Left colon (tissue), 2 donors: ENCODE measurements around the gene GGT5. TPM values are rescaled to one million over a fixed set of nuclear protein-coding genes. Genes with fewer than 3 reads are reported as not detected.
"Not testable (repeated sequence)": the region's sequence is repeated elsewhere in the genome, so short reads cannot be mapped to it uniquely, and the experiment has no call there.

Source experiments
- ATAC-seq: fragments of 200-7000 bp; cut with Tn5 transposase; one replicate; pipeline ENCODE4 v1.9.1; 2020; ENCODE audit warnings: mild to moderate bottlenecking, moderate library complexity
- DNase-seq, 2 donors: peaks; one replicate each; pipeline ENCODE4 v3.0.0-alpha.2; 2020
- intact Hi-C, 2 donors: fragments of 100-400 bp; cut with DNase I in 1 of 2; cut with micrococcal nuclease in 1 of 2; formaldehyde crosslinking; loops; one replicate each; pipeline versions ENCODE4 v1.11.2 to v1.14.0; 2022; cut with DNase I, micrococcal nuclease
- total RNA-seq, 2 donors: library from RNA; stranded (reverse); fragmentation: NEBNext Ultra II Directional; extraction: Animal tissue kit (Norgen Biotek cat#: 25700); gene quantifications; one replicate each; pipeline ENCODE4 v1.2.1, GENCODE V29; 2021
- donor health status: DM: no; HTN: no; CAD: no.
- donor health status: DM: yes; HTN: yes; CAD: no.

Gene GGT5
- total RNA-seq, 2 donors from 2014 or later = 3.7 to 6.7 TPM

DNA sequence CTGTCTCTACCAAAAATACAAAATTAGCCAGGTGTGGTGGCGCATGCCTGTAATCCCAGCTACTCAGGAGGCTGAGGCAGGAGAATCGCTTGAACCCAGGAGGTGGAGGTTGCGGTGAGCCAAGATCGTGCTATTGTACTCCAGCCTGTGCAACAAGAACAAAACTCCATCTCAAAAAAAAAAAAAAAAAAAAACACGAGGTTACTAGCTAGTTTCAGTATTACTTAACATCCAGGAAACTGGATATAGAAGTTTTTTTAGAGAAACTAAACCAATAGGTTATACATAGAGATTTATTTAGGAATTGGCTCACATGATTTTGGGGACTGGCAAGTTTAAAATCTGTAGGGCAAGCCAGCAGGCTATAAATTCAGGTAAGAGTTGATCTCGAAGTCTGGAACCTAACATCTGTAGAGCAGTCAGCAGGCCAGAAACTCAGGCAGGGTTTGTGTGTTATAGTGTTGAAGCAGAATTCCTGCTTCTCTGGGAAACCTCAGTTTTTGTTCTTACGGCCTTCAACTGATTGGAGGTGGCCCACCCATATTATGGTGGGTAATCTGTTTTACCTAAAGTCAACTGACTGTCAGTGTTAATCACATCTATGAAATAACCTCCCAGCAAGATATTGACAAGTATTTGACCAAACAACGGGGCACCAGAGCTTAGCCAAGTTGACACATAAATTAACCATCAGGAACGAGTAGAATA is 3.7 kb downstream of the GGT5 start:
- ATAC-seq, DNase-seq: not testable (repeated sequence)
- intact Hi-C loops = loop anchor here in 1 of 2 donors (10.0 kb wide), 1 partner anchor 46 kb away; no protein-coding TSS in a partner anchor

DNA sequence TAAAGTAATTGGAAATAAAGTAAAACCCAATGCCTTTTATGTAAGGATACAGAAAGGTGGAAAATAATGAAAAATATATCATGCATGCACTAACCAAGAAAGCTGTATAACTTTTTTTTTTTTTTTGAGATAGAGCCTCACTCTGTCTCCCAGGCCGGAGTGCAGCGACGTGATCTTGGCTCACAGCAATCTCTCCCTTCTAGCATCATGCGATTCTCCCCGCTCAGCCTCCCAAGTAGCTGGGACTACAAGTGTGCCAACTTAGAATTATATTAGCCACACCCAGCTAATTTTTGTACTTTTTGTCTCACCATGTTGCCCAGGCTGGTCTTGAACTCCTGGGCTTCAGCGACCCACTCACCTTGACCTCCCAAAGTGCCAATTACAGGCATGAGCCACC is 4.5 kb downstream of the GGT5 start:
- intact Hi-C loops = loop anchor here in 1 of 2 donors (10.0 kb wide), 1 partner anchor 46 kb away; no protein-coding TSS in a partner anchor
- ATAC-seq (no peak), DNase-seq (no peak)

GRCh38 chr22:24238101-24238694 is 6.7 kb downstream of the GGT5 start:
- intact Hi-C loops, ATAC-seq, DNase-seq: not testable (repeated sequence)

DNA sequence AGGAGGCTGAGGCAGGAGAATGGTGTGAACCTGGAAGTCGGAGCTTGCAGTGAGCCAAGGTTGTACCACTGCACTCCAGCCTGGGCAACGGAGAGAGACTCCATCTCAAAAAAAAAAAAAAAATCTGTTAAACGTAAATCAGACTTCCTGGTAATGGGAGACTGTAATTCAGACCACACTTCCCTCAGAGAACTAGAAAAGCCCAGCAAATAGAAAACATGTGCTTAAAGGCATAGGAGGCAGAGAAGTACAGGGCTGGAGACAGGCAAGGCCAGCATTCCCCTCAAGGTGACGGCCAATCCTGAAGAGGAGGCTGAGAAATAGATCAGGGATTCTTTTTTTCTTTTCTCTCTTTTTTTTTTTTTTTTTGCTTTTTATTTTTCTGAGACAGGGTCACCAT is 8.2 kb downstream of the GGT5 start:
- DNase-seq (no peak), ATAC-seq (no peak)
- intact Hi-C loops = no loop called here

DNA sequence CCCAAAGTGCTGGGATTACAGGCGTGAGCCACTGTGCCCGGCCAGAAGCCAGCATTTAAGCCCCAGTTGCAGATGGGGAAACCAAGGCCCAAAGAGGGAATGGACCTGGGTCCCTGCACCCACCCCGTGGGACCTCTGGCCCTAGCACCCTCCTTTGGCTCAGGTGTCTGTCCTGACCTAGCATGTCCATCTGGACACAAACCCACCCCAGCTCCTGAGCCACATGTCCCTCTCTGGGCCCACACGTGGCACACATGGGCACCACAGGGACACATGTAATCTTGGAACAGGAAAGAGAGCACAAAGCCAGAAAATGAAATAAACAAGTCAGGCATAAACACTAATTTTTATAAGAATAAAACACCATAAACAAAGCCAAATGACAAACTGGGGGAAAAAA is 9.6 kb downstream of the GGT5 start:
- ATAC-seq = no peak
- intact Hi-C loops = no loop called here
- no peak for DNase-seq

GRCh38 chr22:24233816-24234215 is 11.1 kb downstream of the GGT5 start:
- intact Hi-C loops = no loop called here
- no peak for DNase-seq

GRCh38 chr22:24233235-24233634 is 11.6 kb downstream of the GGT5 start:
- DNase-seq (no peak), ATAC-seq (no peak)
- intact Hi-C loops = no loop called here

More at GRCh38 chr22:24233816-24234215, 11.1 kb downstream of the GGT5 start:
- ATAC-seq = no peak

GRCh38 chr22:24232725-24233124 is 12.2 kb downstream of the GGT5 start:
- ATAC-seq = no peak
- DNase-seq = no peak
- intact Hi-C loops = no loop called here

GRCh38 chr22:24232124-24232523 is 12.8 kb downstream of the GGT5 start:
- intact Hi-C loops = no loop called here
- ATAC-seq (no peak), DNase-seq (no peak)

DNA sequence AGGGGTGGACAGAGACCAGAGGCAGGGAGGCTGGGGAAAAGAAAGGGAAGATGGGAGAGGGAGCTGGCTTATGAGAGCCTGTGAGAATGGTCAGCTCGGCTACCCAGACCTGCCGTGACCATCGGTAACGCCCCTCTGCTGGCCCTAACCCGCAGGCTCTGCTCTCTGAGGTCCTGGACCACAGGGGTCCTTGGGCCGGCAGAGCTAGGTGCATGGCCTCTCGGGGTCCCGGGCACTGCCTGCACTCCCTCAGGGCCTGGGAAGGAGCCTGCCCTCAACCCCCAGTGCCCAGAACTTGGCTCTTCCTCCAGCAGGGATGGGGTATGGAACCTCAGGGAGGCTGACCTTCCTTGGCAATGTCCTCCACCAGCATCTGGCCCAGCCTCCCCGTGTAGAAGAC is 13.2 kb downstream of the GGT5 start:
- ATAC-seq (no peak), DNase-seq (no peak)
- intact Hi-C loops = no loop called here

DNA sequence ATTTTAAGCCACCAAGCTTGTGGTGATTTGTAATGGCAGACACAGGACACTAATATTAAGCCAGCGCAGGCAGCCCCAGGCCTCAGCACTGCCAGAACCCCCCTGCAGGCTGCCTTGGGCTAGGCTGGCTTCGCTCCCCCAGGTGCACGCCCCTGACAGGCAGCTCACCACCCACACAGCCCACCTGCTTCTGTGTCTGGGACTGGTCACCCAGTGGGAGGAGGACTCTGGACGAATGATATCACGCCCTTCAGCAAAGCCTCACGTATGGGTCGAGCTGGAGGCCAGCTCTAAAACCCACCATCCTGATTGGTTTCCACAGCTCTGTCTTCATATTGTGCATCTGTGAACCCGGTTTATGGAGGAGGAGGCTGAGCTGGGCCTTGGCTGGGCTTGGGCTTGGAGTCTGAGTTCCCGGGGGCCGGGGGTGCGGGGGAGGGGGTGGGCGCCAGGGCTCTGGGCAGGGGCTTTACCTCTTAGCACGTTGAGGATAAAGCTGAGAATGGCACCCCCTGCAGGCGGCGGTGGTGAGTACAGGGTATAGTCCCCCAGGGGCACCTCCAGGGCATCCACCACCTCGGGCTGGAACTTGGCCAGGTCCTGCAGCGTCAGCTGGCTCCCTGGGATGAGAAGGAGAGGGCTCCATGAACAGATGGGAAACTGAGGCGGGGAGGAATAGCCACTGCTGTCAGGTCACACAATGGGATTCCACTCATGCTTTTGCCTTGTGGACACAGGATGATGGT is 13.8 kb downstream of the GGT5 start:
- intact Hi-C loops = no loop called here
- ATAC-seq (peak; percentile 63), DNase-seq (peak in 1 of 2 donors; percentile 70)

DNA sequence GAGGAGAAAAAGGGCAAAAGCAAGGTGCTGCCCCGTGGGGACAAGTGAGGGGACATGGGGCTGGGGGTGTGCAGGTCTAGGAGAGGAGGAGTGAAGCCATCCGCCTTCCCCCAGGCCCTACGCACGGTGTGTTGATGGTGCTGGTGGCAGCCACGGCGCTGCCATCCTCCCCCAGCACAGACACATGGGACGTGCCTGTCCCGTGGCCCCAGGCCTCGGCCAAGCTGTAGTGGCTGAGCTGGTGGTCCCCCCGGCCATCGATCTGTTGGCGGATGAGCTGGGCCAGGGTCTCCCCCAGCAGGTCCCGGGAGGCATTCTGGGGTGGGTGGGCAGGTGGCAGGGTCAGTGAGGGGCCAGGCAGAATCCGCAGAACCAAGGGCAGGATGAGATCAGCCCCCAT is 18.9 kb downstream of the GGT5 start:
- intact Hi-C loops = no loop called here
- no peak for DNase-seq
- ATAC-seq = no peak

DNA sequence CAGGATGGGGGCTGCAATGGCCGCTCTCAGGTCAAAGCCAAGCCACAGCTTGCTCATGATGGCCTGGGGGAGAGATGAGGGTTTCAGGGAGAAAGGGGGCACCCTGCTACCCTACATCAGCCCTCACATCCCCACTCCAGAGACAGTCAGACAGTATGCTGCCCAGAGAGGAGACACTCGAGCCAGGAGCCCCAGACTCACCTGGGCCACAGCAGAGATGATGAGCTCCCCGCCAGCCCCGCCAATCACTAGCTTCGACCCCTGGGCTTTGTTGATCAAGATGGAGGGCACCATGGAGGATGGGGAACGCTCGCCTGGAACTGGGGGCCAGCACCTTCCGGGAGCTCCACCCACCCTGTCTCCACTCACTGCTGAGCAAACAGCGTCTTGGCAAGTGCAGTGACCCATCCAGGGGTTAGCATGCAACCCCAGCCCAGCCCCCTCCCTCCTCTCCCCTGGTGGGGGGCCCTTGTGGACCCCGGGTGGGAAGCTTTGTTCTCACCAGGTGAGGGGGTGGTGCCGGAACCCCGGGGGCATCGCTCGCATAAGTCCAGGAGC is 19.8 kb downstream of the GGT5 start:
- intact Hi-C loops = no loop called here
- DNase-seq = no peak
- no peak for ATAC-seq

DNA sequence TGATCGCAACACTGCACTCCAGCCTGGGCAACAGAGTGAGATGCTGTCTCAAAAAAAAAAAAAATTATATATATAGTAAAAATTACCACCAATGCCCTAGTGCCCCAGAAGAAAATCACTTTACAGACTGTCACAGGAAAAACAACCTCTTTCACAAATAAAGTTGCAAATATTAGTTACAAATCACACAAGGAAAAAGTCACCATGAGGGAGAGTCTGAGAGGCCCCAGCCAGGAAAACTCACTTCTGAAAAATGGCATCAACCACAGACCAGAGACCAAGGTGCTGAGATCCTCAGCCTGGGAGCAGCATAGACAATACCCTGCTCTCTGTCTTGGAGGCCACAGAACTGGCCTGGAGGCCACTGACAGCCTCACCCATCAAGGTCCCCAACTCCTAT is 20.4 kb downstream of the GGT5 start:
- intact Hi-C loops = no loop called here
- ATAC-seq = no peak
- no peak for DNase-seq

DNA sequence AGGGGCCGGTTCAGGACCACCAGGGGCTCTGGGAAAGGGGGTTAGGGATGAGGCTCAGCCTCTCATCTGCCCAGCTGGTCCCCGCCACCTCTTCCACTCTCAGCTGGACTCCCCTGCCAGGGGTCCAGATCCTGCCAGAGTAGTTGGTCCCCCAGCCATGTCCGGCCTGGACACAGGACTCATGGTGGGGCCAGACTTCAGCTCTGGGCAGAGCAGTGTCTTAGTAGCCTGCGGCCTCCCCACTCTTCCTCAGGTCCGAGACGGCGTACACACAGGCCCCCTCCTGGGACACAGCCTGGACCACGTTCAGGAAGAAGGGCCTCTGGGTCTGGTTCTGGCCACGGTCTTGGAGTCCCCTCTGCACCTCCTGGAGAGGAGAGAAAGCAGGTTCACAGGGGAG is 25.1 kb downstream of the GGT5 start:
- intact Hi-C loops = no loop called here
- DNase-seq (no peak), ATAC-seq (no peak)

- DNase-seq (no peak), ATAC-seq (no peak)
- intact Hi-C loops = no loop called here
Observed at GRCh38 chr22:24217384-24217783, 27.5 kb downstream of the GGT5 start.

DNA sequence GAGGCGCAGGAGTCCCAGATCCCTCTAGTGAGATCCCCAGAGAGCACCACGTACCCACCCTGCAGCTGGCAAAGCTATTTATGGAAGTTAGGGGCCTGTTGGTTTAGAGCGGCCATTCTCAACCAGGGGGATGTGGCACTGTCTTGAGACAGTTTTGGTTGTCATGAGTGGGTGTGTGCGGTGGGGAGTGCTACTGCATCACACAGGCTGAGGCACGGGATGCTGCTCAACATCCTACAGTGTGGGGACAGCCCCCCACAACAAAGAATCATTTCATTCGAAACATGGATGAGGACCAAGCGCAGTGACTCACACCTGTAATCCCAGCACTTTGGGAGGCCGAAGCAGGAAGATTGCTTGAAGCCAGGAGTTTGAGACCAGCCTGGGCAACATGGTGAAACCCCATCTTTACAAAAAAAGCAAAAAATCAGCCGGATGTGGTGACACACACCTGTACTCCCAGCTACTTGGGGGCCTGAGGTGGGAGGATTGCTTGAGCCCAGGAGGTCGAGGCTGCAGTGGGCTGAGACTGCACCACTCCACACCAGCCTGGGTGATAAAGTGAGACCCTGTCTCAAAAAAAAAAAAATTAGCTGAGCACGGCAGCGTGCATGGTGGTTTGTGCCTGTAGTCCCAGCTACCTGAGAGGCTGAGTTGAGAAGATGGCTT is 28.2 kb downstream of the GGT5 start:
- ATAC-seq (no peak), DNase-seq (no peak)
- intact Hi-C loops = no loop called here

- ATAC-seq = no peak
- intact Hi-C loops = no loop called here
Observed at GRCh38 chr22:24214467-24215285, 30.2 kb downstream of the GGT5 start.

More at GRCh38 chr22:24214467-24215285, 30.2 kb downstream of the GGT5 start:
- DNase-seq = no peak
